Kidney (tissue), 14 donors: ENCODE results near the gene CCDC146. TPM values are rescaled to one million over a fixed set of nuclear protein-coding genes. Genes with fewer than 3 reads are reported as not detected.

ENCODE experiments used
- DNase-seq, 5 donors: peaks; one replicate each; pipeline ENCODE4 v3.0.0-alpha.2; 2013 to 2020
- FAIRE-seq: peaks from 2 replicates; lab custom pipeline; 2012; peaks lifted over from hg19 to GRCh38; lab: Jason Lieb, UNC
- H3K27ac ChIP-seq, 2 donors: one replicate each; pipeline ENCODE4 v1.7.0; 2013; ENCODE audit warnings: low read depth in 2 of 2, low read length in 2 of 2, inconsistent platforms in 1 of 2
- H3K27me3 ChIP-seq: one replicate; pipeline ENCODE4 v1.7.1; 2013; ENCODE audit warnings: low read length, inconsistent platforms; ENCODE audit not compliant: control insufficient read depth, insufficient read depth
- H3K36me3 ChIP-seq, 3 donors: one replicate each; pipeline versions ENCODE4 v1.7.0 to v1.7.1; 2013; ENCODE audit warnings: low read length in 3 of 3, control low read depth in 1 of 3, inconsistent platforms in 1 of 3; ENCODE audit not compliant: insufficient read depth in 3 of 3, control insufficient read depth in 2 of 3
- H3K4me1 ChIP-seq, 3 donors: one replicate each; pipeline versions ENCODE4 v1.7.0 to v1.7.1; 2013; ENCODE audit warnings: low read length in 3 of 3, inconsistent platforms in 1 of 3, low read depth in 1 of 3; ENCODE audit not compliant: control insufficient read depth in 2 of 3, insufficient read depth in 2 of 3
- H3K4me3 ChIP-seq, 3 donors: one replicate each; pipeline versions ENCODE4 v1.7.0 to v1.8.1; 2013; ENCODE audit warnings: low read length in 3 of 3, control low read depth in 1 of 3, inconsistent platforms in 1 of 3
- H3K9ac ChIP-seq, 3 donors: one replicate each; pipeline versions ENCODE4 v1.7.0 to v1.7.1; 2013; ENCODE audit warnings: low read length in 3 of 3, control low read depth in 1 of 3, inconsistent platforms in 1 of 3
- H3K9me3 ChIP-seq, 3 donors: one replicate each; pipeline versions ENCODE4 v1.7.0 to v1.7.1; 2013; ENCODE audit warnings: low read length in 3 of 3, control low read depth in 1 of 3, inconsistent platforms in 1 of 3; ENCODE audit not compliant: control insufficient read depth in 2 of 3, insufficient read depth in 1 of 3
- CTCF ChIP-seq: IDR thresholded peaks from 3 replicates; pipeline ENCODE4 v1.5.1; 2012; ENCODE audit warnings: mild to moderate bottlenecking, moderate library complexity, borderline replicate concordance; ENCODE audit not compliant: insufficient read depth; ENCODE audit errors: extremely low read depth
- intact Hi-C: fragments of 100-400 bp; cut with DNase I; formaldehyde crosslinking; loops from one replicate; pipeline ENCODE4 v1.11.1; 2022
- polyA plus RNA-seq: library from polyadenylated mRNA; stranded (reverse); fragments of 350-450 nt; fragmentation: Illumina TruSeq; extraction: RNeasy Lipid Tissue Mini Kit (QIAGEN cat#74804); gene quantifications from one replicate; pipeline ENCODE4 v1.2.3, GENCODE V29; 2014; ENCODE audit warnings: low read depth, low replicate concordance; ENCODE audit not compliant: insufficient read depth
- total RNA-seq: library from RNA; stranded (reverse); fragmentation: NEBNext Ultra II Directional; extraction: Animal tissue kit (Norgen Biotek cat#: 25700); gene quantifications from one replicate; pipeline ENCODE4 v1.2.1, GENCODE V29; 2021
- donor health status: control.
- donor health status: control.
- donor health status: control.
- donor health status: control.
- donor health status: control.
- donor health status: DM: yes; HTN: yes; CAD: no.
- donor health status: Normal renal cell carcinoma (clear cell type).

The CCDC146 gene
- total and polyA plus RNA-seq, 2 donors from 2014 or later = 8.8 to 15.4 TPM

- no peaks in the 10 kb centered on the region for H3K27me3 ChIP-seq
- H3K36me3 ChIP-seq = no peaks in the 10 kb centered on the region
- H3K9ac ChIP-seq = no peak overlapping the region
- no peaks in the 10 kb centered on the region for H3K9me3 ChIP-seq
- peaks cover 2 to 10% (median 8%) of the 10 kb centered on the region in 3 donors for H3K4me1 ChIP-seq
- TF ChIP-seq CTCF = no peak
- DNase-seq (peak in 4 of 5 donors; percentile 58 to 78 (median 66)), FAIRE-seq (no peak)
- H3K27ac ChIP-seq = no peak overlapping the region
- intact Hi-C loops = no loop called here
- H3K4me3 ChIP-seq = no peak overlapping the region
Measured at GRCh38 chr7:77327067-77327931, 204.9 kb downstream of the CCDC146 start.

- Histone ChIP-seq H3K4me1 (peaks cover 2 to 10% (median 8%) of the 10 kb centered on the region in 3 donors), H3K36me3 (no peaks in the 10 kb centered on the region), H3K4me3 (no peak overlapping the region), H3K27me3 (no peaks in the 10 kb centered on the region), H3K9ac (no peak overlapping the region), H3K9me3 (no peaks in the 10 kb centered on the region), H3K27ac (no peak overlapping the region)
- intact Hi-C loops = no loop called here
- no peak for DNase-seq
- FAIRE-seq = no peak
- TF ChIP-seq CTCF = no peak
Measured at GRCh38 chr7:77327932-77328628, 205.7 kb downstream of the CCDC146 start.

GRCh38 chr7:77328669-77329068, 206.3 kb downstream of the CCDC146 start:
- Histone ChIP-seq H3K4me1 (peaks cover 2 to 10% (median 8%) of the 10 kb centered on the region in 3 donors), H3K36me3 (no peaks in the 10 kb centered on the region), H3K27me3 (no peaks in the 10 kb centered on the region), H3K9me3 (no peaks in the 10 kb centered on the region), H3K9ac (no peak overlapping the region), H3K27ac (no peak overlapping the region), H3K4me3 (no peak overlapping the region)
- DNase-seq (no peak), FAIRE-seq (no peak)
- intact Hi-C loops = no loop called here
- TF ChIP-seq CTCF = no peak
